Measurements from ENCODE around the gene SPTLC3.

- no peak for TF ChIP-seq RERE (CRISPR knock-in tag; IDR thresholded peaks at IDR 0.05; ENCODE audit: low read depth)
- TF ChIP-seq ZFP36 (IDR thresholded peaks at IDR 0.05; ENCODE audit: borderline replicate concordance, low read depth, low read length, partially characterized antibody) = no peak
- TF ChIP-seq CTCF (CRISPR knock-in tag; IDR thresholded peaks at IDR 0.05) = no peak
- no peak for TF ChIP-seq ZFX (CRISPR knock-in tag; IDR thresholded peaks at IDR 0.05; ENCODE audit: low read depth)
- TF ChIP-seq SRSF1 (optimal IDR thresholded peaks at IDR 0.05; ENCODE audit: low read depth, low read length) = no peak
- TF ChIP-seq MTA3 (CRISPR knock-in tag; IDR thresholded peaks at IDR 0.05) = no peak
Observed at GRCh38 chr20:13061381-13061780, 52.6 kb downstream of the SPTLC3 start.
